Neural cell (in vitro differentiated cells): ENCODE measurements around the gene COX7B2.

Experiments
- CTCF ChIP-seq: fragments of 450-650 bp; IDR thresholded peaks from 2 replicates; pipeline ENCODE4 v1.5.1; 2014; ENCODE audit warnings: antibody characterized with exemption, mild to moderate bottlenecking, moderate library complexity; ENCODE audit not compliant: poor library complexity, severe bottlenecking
- EP300 ChIP-seq: fragments of 450-650 bp; conservative IDR thresholded peaks from 2 replicates; pipeline ENCODE4 v1.6.1; 2014; ENCODE audit warnings: antibody characterized with exemption, mild to moderate bottlenecking, moderate library complexity; ENCODE audit not compliant: poor library complexity, severe bottlenecking
- EZH2 ChIP-seq: fragments of 200-600, 300-800 bp; shearing (Covaris generic), sonication (generic); IDR thresholded peaks from 2 replicates; pipeline ENCODE4 v1.6.1; 2014; ENCODE audit warnings: antibody characterized with exemption, low read length, borderline replicate concordance, mild to moderate bottlenecking; ENCODE audit not compliant: insufficient read depth, poor library complexity, severe bottlenecking
- POLR2AphosphoS5 ChIP-seq: IDR thresholded peaks from 2 replicates; pipeline ENCODE4 v1.6.1; 2012
- RAD21 ChIP-seq: fragments of 450-650 bp; conservative IDR thresholded peaks from 2 replicates; pipeline ENCODE4 v1.6.1; 2014; ENCODE audit warnings: antibody characterized with exemption, mild to moderate bottlenecking, moderate library complexity
- REST ChIP-seq: IDR thresholded peaks from 2 replicates; pipeline ENCODE4 v1.6.1; 2012; ENCODE audit warnings: borderline replicate concordance
- SMC3 ChIP-seq: fragments of 450-650 bp; conservative IDR thresholded peaks from 2 replicates; pipeline ENCODE4 v1.6.1; 2014; ENCODE audit warnings: antibody characterized with exemption, mild to moderate bottlenecking, moderate library complexity; ENCODE audit not compliant: poor library complexity
- TAF1 ChIP-seq: IDR thresholded peaks from 2 replicates; pipeline ENCODE4 v1.6.1; 2012; ENCODE audit warnings: low read depth

- TF ChIP-seq EZH2 = no peak
- TF ChIP-seq CTCF = no peak
- TF ChIP-seq POLR2AphosphoS5 = no peak
- no peak for TF ChIP-seq TAF1
- TF ChIP-seq SMC3 = no peak
- no peak for TF ChIP-seq EP300
- TF ChIP-seq REST = no peak
- TF ChIP-seq RAD21 = no peak
Measured at GRCh38 chr4:46900082-46900481, 9.0 kb downstream of the COX7B2 start.
